Subcutaneous adipose tissue (tissue), 4 donors: ENCODE results near the gene DNAH7. TPM values are rescaled to one million over a fixed set of nuclear protein-coding genes. Genes with fewer than 3 reads are reported as not detected.

Source experiments
- total RNA-seq, 4 donors: library from RNA; depleted of rRNA; stranded (reverse); fragments of >200 nt; gene quantifications; one replicate each; pipeline ENCODE4 v1.1.0, GENCODE V29; 2016
- TF ChIP-seq, protein P1 (sequence below): fragments of 450-650 bp; IDR thresholded peaks from one replicate; pipeline ENCODE4 v1.5.1; 2016; ENCODE audit warnings: low read depth, mild to moderate bottlenecking, control low read depth, antibody characterized with exemption, moderate library complexity

The DNAH7 gene
- total RNA-seq, 4 donors from 2014 or later: 0.82 to 2.3 (median 1.8) TPM

DNA sequence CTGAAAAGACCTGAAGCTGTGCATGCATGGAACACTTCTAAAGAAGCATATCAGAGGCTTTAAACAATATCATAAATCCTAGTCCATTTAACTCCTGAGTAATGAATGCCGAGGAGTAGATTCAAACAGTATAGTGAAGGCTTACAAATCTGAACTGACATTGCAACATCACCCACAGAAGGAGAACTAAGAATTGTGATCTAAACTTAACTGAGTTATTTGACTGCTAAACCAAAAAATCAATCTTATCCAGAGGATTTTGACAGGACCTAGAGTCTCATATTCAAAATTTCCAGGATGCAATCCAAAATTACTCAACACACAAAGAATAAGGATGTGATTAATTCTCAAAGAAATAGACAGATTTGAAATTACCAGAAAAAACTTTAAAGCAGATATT, 230.6 kb downstream of the DNAH7 start:
- TF ChIP-seq, protein P1, sequence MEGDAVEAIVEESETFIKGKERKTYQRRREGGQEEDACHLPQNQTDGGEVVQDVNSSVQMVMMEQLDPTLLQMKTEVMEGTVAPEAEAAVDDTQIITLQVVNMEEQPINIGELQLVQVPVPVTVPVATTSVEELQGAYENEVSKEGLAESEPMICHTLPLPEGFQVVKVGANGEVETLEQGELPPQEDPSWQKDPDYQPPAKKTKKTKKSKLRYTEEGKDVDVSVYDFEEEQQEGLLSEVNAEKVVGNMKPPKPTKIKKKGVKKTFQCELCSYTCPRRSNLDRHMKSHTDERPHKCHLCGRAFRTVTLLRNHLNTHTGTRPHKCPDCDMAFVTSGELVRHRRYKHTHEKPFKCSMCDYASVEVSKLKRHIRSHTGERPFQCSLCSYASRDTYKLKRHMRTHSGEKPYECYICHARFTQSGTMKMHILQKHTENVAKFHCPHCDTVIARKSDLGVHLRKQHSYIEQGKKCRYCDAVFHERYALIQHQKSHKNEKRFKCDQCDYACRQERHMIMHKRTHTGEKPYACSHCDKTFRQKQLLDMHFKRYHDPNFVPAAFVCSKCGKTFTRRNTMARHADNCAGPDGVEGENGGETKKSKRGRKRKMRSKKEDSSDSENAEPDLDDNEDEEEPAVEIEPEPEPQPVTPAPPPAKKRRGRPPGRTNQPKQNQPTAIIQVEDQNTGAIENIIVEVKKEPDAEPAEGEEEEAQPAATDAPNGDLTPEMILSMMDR: no peak

DNA sequence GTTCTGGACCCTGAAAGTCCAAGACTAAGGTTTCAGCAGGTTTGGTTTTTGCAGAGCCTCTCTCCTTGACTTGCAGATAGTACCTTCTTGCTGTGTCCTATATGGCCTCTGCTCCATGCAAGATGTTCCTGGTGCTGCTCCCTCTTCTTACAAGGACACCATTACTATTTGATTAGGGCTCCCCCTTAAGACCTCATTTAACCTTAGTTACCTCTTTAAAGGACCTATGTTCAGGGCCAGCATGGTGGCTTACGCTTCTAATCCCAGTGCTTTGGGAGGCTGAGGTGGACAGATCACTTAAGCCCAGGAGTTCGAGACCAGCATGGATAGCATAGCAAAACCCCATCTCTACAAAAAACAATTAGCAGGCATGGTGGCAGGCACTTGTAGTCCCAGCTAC, 232.6 kb downstream of the DNAH7 start:
- TF ChIP-seq, protein P1: no peak

DNA sequence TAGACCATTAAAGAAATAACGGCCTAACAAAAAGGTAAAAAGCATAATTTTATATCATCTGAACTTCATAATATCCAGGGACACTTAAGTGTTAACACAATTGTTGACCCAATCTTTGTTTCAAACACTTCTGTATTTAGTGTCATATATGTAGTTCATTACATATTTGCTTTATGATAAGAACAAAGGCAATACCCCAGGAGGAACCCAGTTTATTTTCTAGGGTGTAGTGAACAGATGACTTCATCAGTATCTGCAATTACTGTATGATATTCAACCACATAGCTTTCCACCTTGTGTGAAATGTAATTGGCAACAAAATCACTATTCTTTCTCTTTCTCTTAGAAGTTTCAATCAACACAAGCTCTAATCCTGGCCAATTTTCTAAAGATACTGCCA, 233.8 kb downstream of the DNAH7 start:
- TF ChIP-seq, protein P1: no peak

DNA sequence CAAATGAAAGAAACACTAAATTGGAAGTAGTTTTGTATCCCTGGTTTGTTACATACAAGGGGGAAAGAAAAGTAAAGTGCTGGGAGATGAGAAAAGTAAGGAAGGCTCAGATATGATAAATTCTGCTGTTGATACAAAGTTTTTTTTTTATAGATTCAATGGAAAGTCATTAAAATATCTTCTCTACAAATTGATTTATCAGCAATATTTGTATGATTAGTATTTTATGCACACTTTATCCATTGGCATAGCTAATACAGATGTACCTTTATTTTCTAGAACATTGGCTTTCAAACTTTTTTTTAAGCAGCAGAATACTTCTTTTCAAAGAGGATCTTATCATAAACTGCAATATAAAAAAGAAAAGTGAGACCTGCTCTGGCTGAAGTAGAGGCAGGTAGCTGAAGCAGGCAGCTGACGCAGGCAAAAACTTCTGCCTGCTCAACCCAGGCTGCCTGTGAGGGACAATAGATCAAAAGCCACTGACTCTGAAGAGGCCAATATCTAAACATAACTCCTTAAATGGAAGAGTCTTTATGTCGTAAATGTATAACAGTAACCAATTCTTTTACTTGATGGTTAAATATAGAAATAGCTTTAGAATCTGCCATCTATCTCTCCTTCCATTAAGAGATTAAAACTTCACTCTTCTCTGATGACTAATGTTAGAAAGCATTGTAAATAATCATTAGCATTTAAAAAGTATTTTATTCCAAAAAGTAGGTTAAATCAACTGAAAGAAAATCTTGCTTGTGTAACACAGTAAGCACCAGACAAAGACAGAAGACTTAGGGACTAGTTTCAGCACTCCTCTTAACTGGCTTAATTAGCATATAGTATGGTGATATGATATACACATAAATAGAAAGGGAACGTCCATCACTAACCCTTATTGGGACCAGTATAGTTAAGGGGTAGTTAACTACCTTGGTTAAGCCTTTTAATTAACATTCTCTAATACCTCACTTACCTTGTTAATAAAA, 237.4 kb downstream of the DNAH7 start:
- TF ChIP-seq, protein P1: no peak

DNA sequence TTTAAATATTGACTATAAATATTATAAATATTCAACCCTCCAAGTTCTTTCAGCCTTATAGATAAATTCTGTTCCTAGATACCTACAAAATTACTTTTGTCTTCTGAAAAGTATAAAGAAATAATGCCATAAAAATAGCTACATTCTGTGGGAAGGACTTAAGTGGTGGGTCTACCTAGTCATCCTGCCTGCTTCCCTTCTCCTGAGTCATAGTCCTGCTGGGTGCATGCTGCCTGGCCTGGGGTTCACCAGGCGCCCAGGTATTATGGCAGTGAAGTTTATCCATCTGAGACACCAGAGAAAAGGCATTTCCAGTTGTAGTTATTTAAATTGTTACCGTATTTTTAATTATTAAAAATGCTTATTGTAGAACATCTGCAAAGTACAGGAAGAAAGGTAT, 244.2 kb downstream of the DNAH7 start:
- TF ChIP-seq, protein P1: no peak

DNA sequence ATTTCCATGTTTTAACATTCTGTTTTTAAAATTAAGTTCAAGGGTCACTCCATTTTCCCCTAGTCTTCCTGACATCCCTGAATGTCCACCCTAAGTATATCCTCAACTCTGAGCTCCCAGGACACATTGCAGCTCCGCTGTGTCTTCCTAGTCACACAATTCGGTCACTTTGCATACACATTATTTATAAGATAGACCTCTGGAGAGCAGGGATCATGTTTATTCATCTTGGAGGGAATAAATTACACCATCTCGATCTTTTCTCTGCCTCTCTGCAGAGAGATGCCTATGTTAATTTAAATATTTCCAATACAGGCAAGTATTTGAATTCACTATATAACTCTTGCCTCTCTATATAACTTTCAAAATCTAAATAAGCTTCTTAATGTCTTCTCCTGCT, 245.4 kb downstream of the DNAH7 start:
- TF ChIP-seq, protein P1: no peak

DNA sequence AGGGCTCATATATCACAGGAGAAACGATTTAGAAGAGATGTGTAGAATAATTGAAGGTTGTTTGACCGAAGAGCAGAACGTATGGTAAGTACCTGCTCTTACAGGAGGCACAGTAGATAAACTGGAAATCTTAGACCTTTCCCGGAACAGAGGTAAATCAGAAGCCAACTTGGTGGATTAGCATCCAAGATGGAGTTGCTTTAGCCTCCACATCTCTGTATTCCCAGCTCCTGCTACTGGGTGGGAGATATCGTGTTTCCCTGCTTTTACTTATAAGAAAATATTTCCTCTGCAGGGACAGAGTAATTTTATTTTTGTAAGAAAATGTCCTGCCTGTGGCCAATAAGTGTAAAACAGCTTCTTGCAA, 247.1 kb downstream of the DNAH7 start:
- TF ChIP-seq, protein P1: no peak
